Right lung (tissue), 5 donors: Measurements from ENCODE around the gene NEURL2. TPM values are rescaled to one million over a fixed set of nuclear protein-coding genes. Genes with fewer than 3 reads are reported as not detected.
"Not testable (repeated sequence)": the region's sequence is repeated elsewhere in the genome, so short reads cannot be mapped to it uniquely, and the experiment has no call there.

Experiments used
- DNase-seq, 2 donors: peaks; one replicate each; pipeline ENCODE4 v3.0.0-alpha.2; 2013
- polyA plus RNA-seq, 5 donors: library from polyadenylated mRNA; unstranded; fragments of 120-200 nt; gene quantifications; one replicate each; pipeline versions ENCODE4 v1.2.1 to v1.2.3, GENCODE V29; 2013; ENCODE audit warnings: inconsistent platforms in 1 of 5, low replicate concordance in 1 of 5; ENCODE audit not compliant: insufficient read length in 5 of 5, insufficient read depth in 1 of 5

The NEURL2 gene
- polyA plus RNA-seq, 5 donors = 3.4 to 5.2 (median 4.2) TPM

DNA sequence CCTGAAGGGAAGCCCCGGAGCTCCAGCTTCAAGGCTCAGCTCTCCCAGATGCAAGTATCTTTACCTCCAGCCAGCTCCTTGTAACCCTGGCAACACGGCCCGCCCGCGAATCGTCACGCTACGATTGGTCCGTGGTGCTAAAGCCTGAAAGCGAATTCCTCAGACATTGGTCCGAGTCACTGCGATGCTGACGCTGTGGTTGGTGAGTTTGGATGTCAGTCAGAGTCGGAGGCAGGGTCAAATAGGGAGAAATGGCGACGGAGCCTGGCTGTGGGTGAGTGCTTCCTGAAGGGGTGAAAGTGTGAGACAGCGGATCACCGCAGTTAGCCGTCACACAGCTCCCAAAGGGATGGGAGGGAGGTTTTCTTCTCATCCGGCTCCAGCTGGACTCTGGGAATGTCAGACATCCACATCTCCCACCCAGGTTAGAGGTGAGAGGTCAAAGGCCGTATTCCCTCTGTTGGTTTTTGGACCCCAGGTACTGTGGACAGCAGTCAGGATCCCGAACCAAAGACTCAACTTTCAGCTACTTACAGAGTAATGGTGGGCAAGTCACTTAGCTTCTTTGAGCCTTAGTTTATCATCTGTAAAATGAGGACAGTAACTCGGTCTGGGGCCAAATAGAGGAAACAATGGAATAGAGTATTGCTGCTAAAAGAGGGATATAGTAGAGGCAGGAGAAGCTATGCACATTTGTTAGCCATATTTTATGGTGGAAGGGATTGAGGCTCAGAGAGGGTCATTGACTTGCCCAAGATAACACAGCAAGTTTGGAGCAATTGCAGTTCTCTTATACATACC is 9.8 kb downstream of the NEURL2 start, which contains the start of gene ZSWIM1:
Gene ZSWIM1, plus strand, starts transcription at position 240 of the 801 bp plus-strand sequence. CDS start 1,366 bp downstream, outside the sequence.
- DNase-seq = peak; percentile 98 to 99

- DNase-seq = no peak
These were observed 12.8 kb downstream of the NEURL2 start for GRCh38 chr20:45878076-45878761.

GRCh38 chr20:45874576-45874975 is 16.4 kb downstream of the NEURL2 start:
- no peak for DNase-seq

GRCh38 chr20:45874104-45874481 is 16.9 kb downstream of the NEURL2 start:
- DNase-seq = not testable (repeated sequence)

DNA sequence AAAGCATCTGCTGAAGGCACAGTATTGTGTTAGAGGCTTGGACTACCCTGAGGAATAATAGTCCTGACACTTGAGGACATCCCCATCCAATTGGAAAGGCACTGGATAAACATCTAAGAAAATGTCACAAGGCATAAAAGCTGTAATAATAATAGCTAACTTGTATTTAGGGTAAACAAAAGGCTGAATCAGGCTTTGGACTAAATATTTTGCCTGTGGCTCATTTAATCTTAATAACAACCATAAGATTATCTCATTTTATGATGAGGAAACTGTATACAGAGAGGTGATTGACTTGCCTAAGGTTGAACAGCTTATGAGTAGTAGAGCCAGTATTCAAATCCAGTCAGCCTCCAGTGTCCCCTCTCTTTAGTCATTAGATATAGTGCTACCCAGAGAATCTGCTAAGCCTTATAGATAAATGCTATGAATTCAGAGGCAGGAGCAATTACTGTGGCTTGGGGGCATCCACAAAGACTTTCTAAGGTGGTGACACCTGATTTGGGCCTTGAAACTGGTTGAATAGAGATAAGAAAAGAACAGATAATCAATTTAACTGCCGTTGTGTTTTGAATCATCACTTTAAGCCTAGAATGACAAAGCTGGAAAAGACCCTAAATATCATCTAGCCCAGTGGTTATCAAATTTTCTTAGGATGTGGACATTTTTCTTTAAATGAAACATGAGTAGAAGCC is 17.5 kb downstream of the NEURL2 start:
- no peak for DNase-seq

DNA sequence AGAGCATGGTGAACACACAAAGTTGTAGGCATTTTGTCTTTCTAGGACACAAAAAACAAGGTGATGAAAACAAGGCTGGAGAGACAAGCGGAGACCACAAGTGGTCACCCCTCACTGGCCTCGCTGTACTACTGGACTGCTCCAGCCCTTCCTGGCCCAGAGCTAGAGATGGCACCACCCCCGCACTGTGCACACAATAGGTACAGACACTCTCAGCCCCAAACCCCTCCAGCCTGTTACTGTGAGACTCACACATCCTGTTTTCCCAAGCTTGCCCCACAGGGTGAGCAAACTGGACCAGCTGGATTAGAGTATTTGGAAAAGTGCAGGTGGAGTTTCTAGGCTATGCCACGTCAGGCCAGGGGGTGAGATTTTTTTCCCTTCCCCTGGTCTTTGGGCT is 18.4 kb downstream of the NEURL2 start:
- DNase-seq = no peak

DNA sequence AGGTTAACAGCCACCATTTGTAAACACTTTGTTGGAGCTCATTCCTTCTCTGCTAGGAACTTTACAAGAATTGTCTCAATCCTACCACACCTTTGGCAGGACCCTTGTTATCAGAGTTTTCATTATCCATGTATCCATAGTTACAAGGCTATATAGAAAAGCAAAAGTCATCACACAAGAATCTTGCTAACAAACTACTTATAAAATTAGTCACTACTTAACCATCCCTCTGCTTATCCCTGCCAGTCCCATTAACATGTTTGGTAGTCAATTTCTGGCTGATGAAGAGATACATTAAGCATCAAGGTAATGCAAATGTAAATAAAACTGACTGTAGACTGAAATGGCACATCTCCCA is 23.2 kb downstream of the NEURL2 start:
- no peak for DNase-seq

DNA sequence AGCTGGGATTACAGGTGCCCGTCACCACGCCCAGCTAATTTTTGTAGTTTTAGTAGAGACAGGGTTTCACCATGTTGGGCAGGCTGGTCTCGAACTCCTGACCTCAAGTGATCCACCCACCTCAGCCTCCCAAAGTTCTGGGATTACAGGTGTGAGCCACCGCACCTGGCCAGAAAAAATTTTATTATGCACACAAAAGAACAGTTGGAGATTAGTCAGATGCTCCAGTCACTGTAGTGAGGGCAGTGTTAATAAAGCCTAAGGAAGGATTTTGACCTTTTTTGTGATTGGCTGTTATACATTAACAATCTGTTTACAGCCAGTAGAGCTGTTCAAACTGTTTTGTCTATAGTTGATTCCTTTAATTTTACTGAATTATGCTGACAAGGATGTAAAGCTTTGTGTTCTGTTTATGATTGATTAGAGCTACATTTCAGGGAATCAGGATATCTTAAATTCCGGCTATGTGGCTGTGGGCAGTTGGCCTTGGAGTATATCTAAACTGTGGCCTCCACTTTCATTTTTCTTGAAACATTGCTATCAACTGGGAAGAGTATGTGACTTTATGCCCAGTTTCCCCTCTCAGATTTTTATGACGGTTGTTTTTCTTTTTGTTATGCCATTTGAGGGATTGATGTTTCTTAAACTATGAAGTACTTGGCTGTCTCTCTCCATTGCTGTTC is 23.7 kb downstream of the NEURL2 start:
- no peak for DNase-seq

DNA sequence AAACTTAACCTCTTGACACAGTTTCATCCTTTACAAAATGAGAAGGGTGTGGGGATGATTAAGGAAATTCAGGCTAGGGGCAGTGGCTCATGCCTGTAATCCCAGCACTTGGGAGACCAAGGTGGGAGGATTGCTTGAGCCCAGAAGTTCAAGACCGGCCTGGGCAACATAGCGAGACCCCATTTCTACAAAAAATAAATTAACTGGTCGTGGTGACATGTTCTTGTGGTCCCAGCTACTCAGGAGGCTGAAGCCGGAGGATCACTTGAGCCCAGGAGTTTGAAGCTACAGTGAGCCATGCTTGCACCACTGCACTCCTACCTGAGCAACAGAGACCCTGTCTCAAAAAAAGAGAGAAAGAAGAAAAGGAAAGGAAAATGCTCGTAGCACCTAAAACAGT is 24.6 kb downstream of the NEURL2 start:
- DNase-seq = no peak

DNA sequence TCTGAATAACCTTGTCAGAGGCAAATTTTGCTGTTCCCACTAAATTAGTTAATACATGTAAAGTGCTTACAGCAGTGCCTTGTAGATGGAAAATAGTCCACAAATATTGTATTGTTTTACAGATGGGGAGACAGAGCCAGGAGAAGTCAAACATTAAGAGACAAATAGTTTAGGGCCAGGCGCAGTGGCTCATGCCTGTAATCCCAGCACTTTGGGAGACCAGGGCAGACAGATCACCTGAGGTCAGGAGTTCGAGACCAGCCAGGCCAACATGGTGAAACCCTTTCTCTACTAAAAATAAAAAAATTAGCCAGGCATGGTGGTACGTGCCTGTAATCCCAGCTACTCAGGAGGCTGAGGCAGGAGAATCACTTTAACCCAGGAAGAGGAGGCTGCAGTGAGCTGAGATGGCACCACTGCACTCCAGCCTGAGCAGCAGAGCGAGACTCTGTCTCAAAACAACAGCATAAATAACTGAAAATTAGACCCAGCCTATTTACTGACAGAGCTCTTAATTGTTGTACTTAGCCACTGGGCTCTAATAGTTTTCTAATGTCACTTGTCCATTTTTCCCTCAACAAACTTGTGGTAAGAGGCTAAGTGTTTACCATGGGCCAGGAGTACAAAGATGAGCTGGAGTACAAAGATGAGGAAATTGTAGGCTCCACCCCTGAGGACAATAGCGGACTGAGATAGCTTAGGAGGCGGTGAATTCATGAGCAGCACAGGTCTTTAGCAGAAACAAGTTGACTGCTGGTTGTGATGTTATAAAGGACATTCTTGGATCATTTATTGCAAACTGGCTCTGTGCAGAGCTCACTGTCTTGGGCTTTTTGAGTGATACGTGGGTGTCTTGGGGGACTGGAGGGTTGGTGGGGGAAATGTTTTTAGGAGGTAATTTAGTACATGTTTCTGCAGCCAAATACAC is 27.2 kb downstream of the NEURL2 start:
- DNase-seq = no peak

- DNase-seq = no peak
These were observed 29.6 kb downstream of the NEURL2 start for GRCh38 chr20:45861221-45862075.

DNA sequence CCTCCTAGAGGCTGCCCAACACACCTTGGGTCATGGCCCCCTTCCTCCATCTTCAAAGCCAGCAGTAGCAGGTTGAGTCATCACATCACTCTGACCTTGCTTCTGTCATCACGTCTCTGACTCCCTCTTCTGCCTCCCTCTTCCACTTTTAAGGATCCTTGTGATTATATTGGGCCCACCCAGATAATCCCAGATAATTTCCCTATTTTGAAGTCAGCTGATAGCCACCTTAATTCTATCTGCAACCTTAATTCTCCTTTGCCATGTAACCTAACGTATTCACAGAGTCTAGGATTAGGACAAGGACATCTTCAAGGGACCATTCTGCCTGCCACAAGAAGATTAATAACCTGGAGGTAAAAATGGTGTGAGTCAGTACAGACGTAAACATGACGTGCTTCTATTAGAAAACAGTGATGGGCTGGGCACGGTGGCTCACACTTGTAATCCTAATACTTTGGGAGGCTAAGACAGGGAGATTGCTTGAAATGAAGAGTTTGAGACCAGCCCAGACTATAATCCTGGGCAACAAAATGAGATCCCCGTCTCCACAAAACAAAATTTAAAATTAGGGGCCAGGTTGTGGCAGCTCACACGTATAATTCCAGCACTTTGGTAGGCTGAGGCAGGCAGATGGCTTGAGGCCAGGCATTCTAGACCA is 30.3 kb downstream of the NEURL2 start:
- DNase-seq = no peak

DNA sequence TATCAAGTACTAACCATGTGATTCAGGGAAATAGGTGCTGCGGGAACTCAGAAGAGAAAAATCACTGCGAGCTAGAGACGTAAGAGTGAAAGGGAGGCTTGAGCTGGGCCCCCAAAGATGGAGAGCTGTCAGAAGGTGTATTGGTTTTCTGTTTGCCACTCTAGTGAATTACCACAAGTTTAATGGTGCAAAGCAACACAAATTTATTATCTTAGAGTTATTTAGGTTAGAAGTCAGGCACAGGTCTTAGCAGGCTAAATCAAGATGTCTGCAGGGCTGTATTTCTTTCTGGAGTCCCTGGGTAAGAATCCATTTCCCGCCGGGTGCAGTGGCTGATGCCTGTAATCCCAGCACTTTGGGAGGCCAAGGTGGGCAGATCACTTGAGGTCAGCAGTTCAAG is 31.1 kb downstream of the NEURL2 start:
- DNase-seq = no peak

GRCh38 chr20:45857882-45858216 is 33.2 kb downstream of the NEURL2 start:
- no peak for DNase-seq

- DNase-seq = peak; percentile 100
These were observed 33.7 kb downstream of the NEURL2 start, which contains the start of the genes ACOT8 and ZSWIM3 for GRCh38 chr20:45857114-45857881. ACOT8 (minus strand) TSS chr20:45857392; CDS start chr20:45857315, 77 bp downstream. ZSWIM3 (plus strand) TSS chr20:45857614; CDS start chr20:45857826, 212 bp downstream.

DNA sequence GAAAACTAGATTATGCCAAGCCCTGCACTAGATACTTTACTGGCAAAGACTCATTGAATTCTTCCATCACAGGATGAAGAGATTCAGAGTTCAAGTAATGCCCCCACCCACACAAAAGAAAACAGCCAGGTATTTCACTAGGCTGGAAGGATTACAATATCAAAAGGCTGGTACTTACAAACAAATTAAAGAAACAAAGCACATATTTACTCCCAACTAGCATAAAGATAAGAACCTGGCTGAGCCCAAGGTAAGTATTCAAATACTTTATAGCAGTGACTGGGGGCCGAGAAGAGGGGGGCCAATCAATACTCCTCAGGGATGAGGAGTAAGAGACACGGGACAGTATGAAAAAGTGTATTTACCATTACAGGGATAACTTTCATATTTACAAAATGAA is 37.5 kb downstream of the NEURL2 start:
- no peak for DNase-seq

DNA sequence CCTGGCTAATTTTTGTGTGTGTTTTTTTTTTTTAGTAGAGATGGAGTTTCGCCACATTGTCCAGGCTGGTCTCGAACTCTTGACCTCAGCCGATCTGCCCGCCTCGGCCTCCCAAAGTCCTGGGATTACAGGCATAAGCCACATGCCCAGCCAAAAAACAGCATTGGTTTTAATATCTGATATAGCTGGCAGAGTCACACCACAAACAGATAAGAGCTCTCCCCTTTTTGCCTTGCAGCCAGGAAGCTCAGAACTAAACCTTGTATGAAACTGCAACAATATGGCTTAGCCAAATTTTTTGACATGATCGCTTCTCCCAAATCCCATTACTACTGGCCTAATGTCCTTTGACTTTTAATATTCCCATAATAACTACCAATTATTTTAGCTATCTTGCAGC is 38.7 kb downstream of the NEURL2 start:
- DNase-seq = no peak

DNA sequence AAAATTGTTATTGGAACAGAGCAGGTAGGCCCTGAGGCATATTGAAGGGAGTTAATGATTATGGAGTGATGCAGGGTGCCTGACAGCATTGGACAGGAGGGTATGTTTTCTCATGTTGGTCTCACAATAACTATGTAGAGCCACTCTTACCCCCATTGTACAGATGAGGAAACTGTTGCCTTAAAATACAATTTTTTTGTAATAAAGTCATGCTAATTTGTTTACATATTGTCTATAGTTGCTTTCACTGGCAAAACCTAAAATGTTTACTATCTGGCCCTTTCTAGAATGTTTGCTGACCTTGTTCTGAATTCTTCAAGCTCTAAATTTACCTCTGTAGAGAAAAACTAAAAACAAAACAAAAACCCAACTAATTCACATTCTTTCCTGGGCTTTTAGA is 39.5 kb downstream of the NEURL2 start:
- no peak for DNase-seq

DNA sequence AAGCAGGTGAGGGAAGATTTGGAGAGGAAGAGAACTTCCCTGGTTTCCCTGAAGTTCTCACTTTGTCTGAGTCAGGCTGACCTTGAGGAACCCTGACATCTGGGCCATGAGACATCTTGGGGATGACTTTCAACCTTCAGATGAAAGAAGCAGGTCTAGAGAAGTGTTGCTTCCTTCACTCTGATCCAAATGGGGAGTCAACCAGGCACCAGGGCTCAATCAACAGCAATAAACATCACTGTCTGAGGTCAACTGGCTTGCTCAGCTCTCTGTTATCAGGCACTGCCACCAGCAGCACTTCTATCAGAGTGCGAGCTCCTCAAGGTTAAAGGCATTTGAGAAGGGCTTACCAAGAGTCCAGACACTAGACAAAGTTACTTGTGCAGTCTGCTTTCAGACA is 40.1 kb downstream of the NEURL2 start:
- no peak for DNase-seq
